ENCODE data around the gene PGAP3. TPM values are rescaled to one million over a fixed set of nuclear protein-coding genes. Genes with fewer than 3 reads are reported as not detected.

Gene PGAP3
- total RNA-seq, 1 donor from 2014 or later: 15.3 TPM

DNA sequence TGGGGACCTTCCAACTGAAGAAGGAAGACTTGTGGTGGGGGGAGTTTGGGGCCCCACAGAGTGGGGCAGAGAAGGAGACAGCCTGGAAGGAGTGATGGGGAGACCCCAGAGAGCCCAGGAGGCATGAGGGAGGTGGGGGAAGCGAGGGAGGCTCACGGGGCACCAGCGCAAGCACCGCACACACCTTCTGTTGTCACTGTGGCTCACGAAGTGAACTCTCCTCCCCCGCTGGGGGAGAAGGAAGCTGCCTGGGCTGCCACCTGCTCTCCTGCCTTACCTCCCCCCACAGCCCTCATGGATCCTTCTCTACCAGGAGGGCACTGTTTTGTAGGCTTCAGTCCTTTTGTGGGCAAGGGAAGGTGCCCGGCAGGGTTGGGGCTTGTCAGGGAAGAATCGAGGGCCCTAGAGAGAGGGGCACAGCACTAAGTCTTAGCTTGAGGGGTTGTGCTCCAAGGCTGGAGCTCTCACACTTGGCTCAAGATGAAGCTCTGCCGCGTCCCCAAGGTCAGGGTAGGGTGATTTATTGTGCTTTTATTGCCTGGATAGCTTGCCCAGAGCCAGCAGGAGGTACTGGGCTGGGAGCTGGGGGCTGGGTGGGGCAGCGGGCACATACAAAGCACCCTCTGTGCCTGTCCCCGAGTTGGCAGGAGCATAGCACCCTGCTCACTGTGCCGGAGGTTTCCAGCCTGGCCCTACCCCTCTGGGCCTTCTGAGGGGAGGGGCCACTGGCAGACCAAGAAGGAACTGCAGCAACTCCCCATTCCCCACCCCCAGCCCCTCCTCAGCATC lies 55.5 kb downstream of the PGAP3 start:
- no peak for DNase-seq (ENCODE audit: low spot score)
- intact Hi-C loops (cut with DNase I): no loop called here

- DNase-seq (ENCODE audit: low spot score): no peak
- intact Hi-C loops (cut with DNase I): no loop called here
Observed at GRCh38 chr17:39631403-39631802, 56.5 kb downstream of the PGAP3 start.

DNA sequence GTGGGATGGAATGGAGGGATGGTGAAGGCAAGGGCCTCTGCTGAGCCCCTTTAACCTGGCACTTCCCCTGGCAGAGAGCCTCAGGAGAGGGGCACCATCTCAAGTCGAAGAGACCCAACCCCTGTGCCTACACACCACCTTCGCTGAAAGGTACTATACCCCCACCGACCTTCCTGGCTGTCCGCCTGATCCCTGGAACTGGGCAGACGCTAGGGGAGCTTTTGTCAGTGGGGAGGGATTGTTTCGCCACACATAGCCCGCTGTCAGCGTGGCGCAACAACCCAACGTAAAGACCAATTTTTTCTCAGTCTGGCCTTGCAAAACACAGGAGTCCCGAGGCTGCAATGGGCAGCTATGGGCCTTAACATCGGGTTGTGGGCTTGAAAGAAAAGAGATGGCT lies 58.0 kb downstream of the PGAP3 start:
- intact Hi-C loops (cut with DNase I): no loop called here
- no peak for DNase-seq (ENCODE audit: low spot score)

DNA sequence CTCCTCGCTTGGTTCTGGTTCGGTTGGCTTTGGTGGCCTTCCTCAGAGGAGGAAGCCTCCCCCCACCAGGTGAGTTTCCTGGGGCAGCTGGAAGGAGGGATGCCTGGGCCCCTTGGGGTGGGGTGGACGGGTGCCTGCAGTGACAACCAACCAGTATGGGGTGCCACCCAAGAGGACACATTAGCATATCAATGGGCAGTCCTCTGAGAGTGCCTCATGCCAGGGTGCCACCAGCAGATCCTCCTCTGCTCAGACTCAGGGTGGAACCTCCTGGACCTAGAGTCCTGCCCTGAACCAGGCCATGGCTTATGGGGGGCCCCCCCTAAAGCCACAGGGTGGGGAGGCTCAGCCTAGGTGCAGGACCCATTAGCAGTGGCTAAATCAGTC lies 58.4 kb downstream of the PGAP3 start:
- DNase-seq (ENCODE audit: low spot score): no peak
- intact Hi-C loops (cut with DNase I): no loop called here

DNA sequence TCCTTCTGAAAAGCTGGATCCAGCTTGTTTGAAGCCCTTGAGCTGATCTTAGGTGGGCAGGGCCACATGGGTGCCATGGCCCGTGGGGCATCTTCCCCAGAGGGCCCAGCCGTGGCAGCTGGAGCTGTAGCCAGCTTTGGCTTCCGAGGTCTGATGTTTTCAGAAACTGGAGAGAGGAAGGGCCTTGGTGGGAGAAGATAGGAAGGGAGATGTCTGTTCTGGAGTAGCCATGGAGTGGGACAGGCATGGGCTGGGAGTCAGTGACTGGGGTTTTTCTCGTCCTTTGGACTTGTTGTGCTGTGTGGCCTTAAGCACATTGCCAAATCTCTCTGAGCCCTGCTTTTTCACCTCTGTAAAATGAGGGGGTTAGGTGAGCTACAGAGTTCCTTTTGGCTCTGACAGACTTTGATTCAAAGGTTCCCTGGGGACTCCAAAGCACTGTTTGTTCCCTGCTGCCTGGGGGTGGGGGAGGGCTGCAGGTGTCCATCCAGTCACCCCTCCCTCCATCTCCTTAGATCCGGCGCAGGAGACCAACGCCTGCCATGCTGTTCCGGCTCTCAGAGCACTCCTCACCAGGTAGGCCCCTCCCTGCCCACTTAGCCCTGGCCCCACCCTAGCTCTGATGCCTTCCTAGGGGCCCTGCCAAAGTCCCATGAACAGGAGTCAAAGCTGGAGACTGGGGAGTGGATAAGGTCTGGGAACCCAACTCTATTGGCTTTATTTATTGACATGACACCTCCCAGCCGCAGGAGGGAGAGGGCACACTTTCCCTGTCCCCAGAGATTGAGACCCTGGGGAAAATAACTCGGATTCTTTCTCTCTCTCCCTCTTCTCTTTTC lies 59.0 kb downstream of the PGAP3 start:
- DNase-seq (ENCODE audit: low spot score): no peak
- intact Hi-C loops (cut with DNase I): no loop called here

DNA sequence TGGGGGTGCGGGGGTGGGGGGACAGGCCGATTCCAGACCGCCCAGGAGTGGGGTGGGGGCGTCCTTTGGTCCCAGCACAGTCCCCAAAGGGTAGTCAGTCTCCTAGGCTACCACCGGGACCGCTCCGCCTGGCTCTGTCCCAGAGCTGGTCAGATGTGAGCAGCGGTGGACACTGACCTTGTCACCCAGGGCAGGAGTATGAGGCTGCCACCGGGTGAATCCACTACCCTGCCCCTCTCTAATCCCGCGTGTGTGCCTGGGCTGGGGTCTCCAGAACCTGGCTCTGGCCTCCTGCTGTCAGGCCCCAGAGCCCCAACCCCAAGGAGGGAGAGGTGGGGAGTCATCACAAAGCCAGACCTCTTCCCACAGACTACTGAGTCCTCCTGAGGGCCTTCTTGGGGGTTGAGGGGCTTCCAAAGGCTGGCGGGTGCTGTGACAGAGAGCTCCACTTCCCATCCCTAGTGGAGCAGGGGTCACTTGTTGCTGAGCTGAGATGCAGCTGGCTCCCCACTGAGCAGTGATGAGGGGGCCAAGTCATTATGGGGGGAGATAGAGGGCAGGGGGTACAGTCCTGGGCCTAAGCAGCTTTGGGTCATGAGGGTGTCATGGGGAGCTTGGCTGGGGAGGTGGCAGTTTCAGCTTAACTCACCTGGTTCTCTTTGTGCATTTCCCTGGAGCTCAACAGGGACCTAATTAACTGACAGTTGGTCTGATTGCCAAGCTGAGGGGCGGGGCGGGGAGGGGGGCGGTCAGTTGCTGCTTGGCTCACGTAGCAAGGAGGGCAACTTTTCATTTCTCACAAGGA lies 59.9 kb downstream of the PGAP3 start:
- DNase-seq (ENCODE audit: low spot score): no peak

GRCh38 chr17:39627047-39627711 lies 60.7 kb downstream of the PGAP3 start:
- DNase-seq (ENCODE audit: low spot score): no peak
- intact Hi-C loops (cut with DNase I): no loop called here

More for the DNA sequence above, 59.9 kb downstream of the PGAP3 start:
- intact Hi-C loops (cut with DNase I): no loop called here

- DNase-seq (ENCODE audit: low spot score): no peak
- intact Hi-C loops (cut with DNase I): no loop called here
Observed at GRCh38 chr17:39626171-39627046, 61.4 kb downstream of the PGAP3 start, which contains the start of gene PPP1R1B. TSS of gene PPP1R1B (plus strand) at chr17:39626952. CDS start at chr17:39627393, 441 bp downstream.

GRCh38 chr17:39625198-39625785 lies 62.6 kb downstream of the PGAP3 start:
- DNase-seq (ENCODE audit: low spot score): no peak
- intact Hi-C loops (cut with DNase I): no loop called here

GRCh38 chr17:39624313-39624712 lies 63.5 kb downstream of the PGAP3 start:
- intact Hi-C loops (cut with DNase I): loop anchor here (5.0 kb wide), 2 partner anchors 97 to 128 kb away; no protein-coding TSS in a partner anchor
- DNase-seq (ENCODE audit: low spot score): no peak

DNA sequence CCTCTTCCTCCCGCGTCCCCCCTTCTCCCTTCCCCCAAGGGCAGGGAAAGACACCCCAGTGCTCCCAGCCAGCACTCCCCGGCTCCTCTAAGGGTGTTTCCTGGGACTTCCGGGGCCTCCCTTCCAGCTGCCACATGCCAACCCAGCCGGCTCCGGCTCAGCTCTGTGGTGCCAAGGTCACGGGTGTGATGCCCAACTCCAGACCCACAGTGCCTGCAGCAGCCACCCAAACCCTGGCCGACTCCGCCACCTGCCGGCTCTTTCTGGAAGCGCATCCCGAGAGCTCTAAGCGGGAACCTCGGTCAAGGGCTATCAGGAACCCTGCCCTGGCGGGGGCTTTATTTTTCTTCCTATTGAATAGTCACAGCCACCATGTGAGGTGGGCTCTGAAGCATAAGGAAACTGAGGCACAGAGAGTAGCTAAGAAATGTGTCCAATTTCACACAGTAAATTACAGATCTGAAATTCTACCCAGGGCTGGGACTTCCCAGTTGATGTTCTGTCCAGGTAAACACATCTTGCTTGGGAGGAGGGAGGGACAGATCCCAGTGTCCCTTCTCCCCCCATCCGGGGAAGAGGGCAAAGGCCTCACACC lies 64.4 kb downstream of the PGAP3 start:
- intact Hi-C loops (cut with DNase I): loop anchor here (5.0 kb wide), 2 partner anchors 96 to 129 kb away; no protein-coding TSS in a partner anchor
- DNase-seq (ENCODE audit: low spot score): peak; percentile 94

DNA sequence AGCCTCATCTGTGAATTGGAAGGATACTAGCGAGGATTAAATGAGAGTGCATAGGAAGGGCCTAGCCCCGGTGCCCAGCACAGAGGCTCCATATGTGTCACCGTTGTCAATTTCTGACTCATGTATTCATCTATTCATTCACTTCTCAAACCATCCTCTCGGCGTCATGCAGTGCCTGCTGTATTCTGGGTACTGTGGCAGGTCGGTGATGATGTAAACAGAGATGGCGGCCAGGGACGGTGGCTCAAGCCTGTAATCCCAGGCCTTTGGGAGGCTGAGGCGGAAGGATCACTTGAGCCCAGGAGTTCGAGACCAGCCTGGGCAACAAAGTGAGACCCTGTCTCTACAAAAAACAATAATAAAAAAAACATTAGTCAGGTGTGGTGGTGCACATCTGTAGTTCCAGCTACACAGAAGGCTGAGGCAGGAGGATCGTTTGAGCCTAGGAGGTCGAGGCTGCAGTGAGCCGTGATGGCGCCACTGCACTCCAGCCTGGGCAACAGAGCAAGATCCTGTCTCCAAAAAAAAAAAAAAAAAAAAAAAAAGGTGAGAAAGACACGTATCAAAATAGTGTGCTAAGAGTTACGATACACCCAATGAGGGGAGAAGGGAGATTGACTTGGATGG lies 65.4 kb downstream of the PGAP3 start:
- intact Hi-C loops (cut with DNase I): loop anchor here (1.0 to 5.0 kb wide), 3 partner anchors 75 to 130 kb away; no protein-coding TSS in a partner anchor
- DNase-seq (ENCODE audit: low spot score): no peak

DNA sequence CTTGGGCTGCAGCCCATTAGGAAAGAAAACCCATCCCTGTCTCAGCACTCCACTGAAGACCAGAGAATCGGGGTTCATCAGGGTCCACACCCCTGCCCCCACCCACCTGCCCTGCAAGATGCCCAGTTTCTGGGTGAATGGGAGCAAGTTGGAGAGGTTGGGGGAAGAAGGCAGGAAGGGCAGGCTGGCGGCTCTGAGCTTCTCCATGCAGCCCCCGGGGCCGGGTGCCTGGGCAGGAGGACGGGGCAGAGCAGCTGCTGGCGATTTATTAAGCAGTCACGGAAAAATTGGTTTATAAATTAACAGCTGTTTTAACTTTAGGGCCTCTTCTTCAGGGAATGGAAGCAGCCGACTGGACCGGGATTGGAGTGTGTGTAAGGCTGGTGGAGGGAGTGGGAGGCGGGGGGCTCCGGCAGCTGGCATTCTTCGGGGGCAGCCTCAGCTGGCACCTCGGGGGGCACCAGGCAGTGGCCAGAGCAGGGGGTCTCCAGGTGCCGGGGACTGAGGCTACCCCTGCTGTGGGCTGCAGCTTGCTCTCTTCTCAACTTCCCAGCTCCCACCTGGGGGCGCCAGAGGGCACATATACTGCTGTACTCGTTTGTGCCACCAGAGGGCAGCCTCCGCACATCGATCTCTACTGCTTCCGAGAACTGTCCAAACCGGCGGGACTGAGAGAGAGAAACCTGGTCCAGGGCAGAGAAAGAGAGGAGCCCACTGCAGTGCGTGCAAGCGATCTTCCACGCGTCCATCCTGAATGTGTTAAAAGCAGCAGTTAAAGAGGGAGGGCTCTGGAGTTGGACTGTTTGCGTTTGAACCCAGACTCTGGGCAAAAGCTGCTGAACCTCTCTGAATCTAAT lies 66.1 kb downstream of the PGAP3 start:
- DNase-seq (ENCODE audit: low spot score): peak; percentile 96
- intact Hi-C loops (cut with DNase I): loop anchor here (1.0 to 5.0 kb wide), 3 partner anchors 74 to 131 kb away; no protein-coding TSS in a partner anchor

Data from cardiac septum (tissue), 1 donor.